MM.1S (cell line): ENCODE results near the gene FIBP.
A peak's percentile ranks its signal among the peaks of the same experiment; 100 is the strongest.

Experiments
- DNase-seq: peaks from one replicate; pipeline ENCODE4 v3.0.0-alpha.2; 2015
- H2AFZ ChIP-seq: fragments of 300-600 bp; sonication (generic); 2 replicates; pipeline ENCODE4 v1.6.0; 2016; ENCODE audit warnings: antibody characterized with exemption, low read length
- H3F3A ChIP-seq: fragments of 300-600 bp; sonication (generic); 2 replicates; pipeline ENCODE4 v1.6.1; 2016; ENCODE audit warnings: mild to moderate bottlenecking, antibody characterized with exemption, low read length, moderate library complexity, mixed read lengths; ENCODE audit not compliant: insufficient read depth
- H3K27ac ChIP-seq: fragments of 300-600 bp; sonication (generic); 2 replicates; pipeline ENCODE4 v1.5.1; 2016; ENCODE audit warnings: mild to moderate bottlenecking, low read length
- H3K27me3 ChIP-seq: fragments of 300-600 bp; sonication (generic); replicated peaks from 2 replicates; pipeline ENCODE4 v1.6.0; 2016; ENCODE audit warnings: low read length; ENCODE audit not compliant: insufficient read depth
- H3K36me3 ChIP-seq: fragments of 300-600 bp; sonication (generic); replicated peaks from 2 replicates; pipeline ENCODE4 v1.6.1; 2016; ENCODE audit warnings: mild to moderate bottlenecking, low read length, mixed read lengths; ENCODE audit not compliant: insufficient read depth
- H3K4me1 ChIP-seq: fragments of 300-600 bp; sonication (generic); 2 replicates; pipeline ENCODE4 v1.6.1; 2016; ENCODE audit warnings: low read length, mixed read lengths
- H3K4me2 ChIP-seq: fragments of 300-600 bp; sonication (generic); 2 replicates; pipeline ENCODE4 v1.6.0; 2016; ENCODE audit warnings: low read depth, low read length
- H3K4me3 ChIP-seq: fragments of 300-600 bp; sonication (generic); 2 replicates; pipeline ENCODE4 v1.5.1; 2016; ENCODE audit warnings: low read length, mixed read lengths
- H3K79me2 ChIP-seq: fragments of 300-600 bp; sonication (generic); 2 replicates; pipeline ENCODE4 v1.6.1; 2016; ENCODE audit warnings: mixed run types, low read length, mixed read lengths
- H3K9ac ChIP-seq: fragments of 300-600 bp; sonication (generic); 2 replicates; pipeline ENCODE4 v1.6.1; 2016; ENCODE audit warnings: low read length, mixed read lengths
- H3K9me2 ChIP-seq: fragments of 300-600 bp; sonication (generic); replicated peaks from 2 replicates; pipeline ENCODE4 v1.6.1; 2016; ENCODE audit warnings: mild to moderate bottlenecking, low read length, mixed read lengths; ENCODE audit not compliant: insufficient read depth
- H3K9me3 ChIP-seq: fragments of 300-600 bp; sonication (generic); replicated peaks from 2 replicates; pipeline ENCODE4 v1.6.1; 2016; ENCODE audit warnings: mild to moderate bottlenecking, low read length, mixed read lengths; ENCODE audit not compliant: insufficient read depth
- H4K20me1 ChIP-seq: fragments of 300-600 bp; sonication (generic); 2 replicates; pipeline ENCODE4 v1.6.1; 2016; ENCODE audit warnings: mild to moderate bottlenecking, low read length, moderate library complexity, mixed read lengths; ENCODE audit not compliant: insufficient read depth
- EZH2 ChIP-seq: fragments of 300-600 bp; sonication (generic); optimal IDR thresholded peaks from 2 replicates; pipeline ENCODE3; 2017; ENCODE audit warnings: low read depth, mild to moderate bottlenecking, antibody characterized with exemption, low read length, mixed read lengths
- EZH2phosphoT487 ChIP-seq: fragments of 300-600 bp; sonication (generic); IDR thresholded peaks from 2 replicates; pipeline ENCODE4 v1.6.1; 2018; ENCODE audit warnings: antibody characterized with exemption, low read length
- TF ChIP-seq, protein P1 (sequence below): fragments of 300-600 bp; sonication (generic); IDR thresholded peaks from 2 replicates; pipeline ENCODE4 v1.5.1; 2016; ENCODE audit warnings: antibody characterized with exemption, low read length, mixed read lengths

FIBP gene

DNA sequence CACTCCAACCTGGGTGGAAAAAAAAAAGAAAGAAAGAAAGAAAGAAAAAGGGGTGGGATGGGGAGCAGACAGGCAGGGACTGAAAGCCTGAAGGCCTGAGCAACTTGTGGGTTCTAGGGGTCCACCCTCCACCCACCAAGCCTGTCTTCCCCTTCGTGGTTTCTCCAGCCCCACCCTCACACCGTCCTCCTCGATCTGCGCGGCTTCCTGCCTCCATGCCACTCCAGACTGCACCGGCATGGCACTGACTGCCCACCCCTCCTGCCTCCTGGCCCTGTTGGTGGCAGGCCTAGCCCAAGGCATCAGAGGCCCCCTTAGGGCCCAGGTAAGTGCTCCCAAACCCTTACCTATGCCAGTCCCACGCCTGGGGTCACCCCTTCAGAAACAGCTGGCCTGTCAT lies 8.7 kb downstream of the FIBP start, which contains the start of gene CTSW:
Gene CTSW (plus strand): TSS at position 221 of the 400 bp plus-strand sequence. CDS start 18 bp downstream, at position 239.
- no peaks in the 10 kb centered on the region for H3F3A ChIP-seq
- H3K36me3 ChIP-seq = peaks cover 8% of the 10 kb centered on the region
- no peak within 1 kb of the TSS for H3K9ac ChIP-seq
- no peaks in the 10 kb centered on the region for H3K27me3 ChIP-seq
- TF ChIP-seq EZH2phosphoT487 = no peak
- no peak for TF ChIP-seq EZH2
- TF ChIP-seq, protein P1, sequence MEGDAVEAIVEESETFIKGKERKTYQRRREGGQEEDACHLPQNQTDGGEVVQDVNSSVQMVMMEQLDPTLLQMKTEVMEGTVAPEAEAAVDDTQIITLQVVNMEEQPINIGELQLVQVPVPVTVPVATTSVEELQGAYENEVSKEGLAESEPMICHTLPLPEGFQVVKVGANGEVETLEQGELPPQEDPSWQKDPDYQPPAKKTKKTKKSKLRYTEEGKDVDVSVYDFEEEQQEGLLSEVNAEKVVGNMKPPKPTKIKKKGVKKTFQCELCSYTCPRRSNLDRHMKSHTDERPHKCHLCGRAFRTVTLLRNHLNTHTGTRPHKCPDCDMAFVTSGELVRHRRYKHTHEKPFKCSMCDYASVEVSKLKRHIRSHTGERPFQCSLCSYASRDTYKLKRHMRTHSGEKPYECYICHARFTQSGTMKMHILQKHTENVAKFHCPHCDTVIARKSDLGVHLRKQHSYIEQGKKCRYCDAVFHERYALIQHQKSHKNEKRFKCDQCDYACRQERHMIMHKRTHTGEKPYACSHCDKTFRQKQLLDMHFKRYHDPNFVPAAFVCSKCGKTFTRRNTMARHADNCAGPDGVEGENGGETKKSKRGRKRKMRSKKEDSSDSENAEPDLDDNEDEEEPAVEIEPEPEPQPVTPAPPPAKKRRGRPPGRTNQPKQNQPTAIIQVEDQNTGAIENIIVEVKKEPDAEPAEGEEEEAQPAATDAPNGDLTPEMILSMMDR = no peak
- H3K27ac ChIP-seq = no peak within 1 kb of the TSS
- no peaks in the 10 kb centered on the region for H3K9me3 ChIP-seq
- no peak within 1 kb of the TSS for H3K4me3 ChIP-seq
- H3K79me2 ChIP-seq = peaks cover 8% of the 10 kb centered on the region
- peaks cover 12% of the 10 kb centered on the region; the same call in 1 of the 2 replicates for H3K4me1 ChIP-seq
- DNase-seq = no peak
- peak within 1 kb of the TSS; percentile 91; the same call in 1 of the 2 replicates for H3K4me2 ChIP-seq
- no peak within 1 kb of the TSS for H2AFZ ChIP-seq
- H3K9me2 ChIP-seq = no peaks in the 10 kb centered on the region
- no peaks in the 10 kb centered on the region for H4K20me1 ChIP-seq

DNA sequence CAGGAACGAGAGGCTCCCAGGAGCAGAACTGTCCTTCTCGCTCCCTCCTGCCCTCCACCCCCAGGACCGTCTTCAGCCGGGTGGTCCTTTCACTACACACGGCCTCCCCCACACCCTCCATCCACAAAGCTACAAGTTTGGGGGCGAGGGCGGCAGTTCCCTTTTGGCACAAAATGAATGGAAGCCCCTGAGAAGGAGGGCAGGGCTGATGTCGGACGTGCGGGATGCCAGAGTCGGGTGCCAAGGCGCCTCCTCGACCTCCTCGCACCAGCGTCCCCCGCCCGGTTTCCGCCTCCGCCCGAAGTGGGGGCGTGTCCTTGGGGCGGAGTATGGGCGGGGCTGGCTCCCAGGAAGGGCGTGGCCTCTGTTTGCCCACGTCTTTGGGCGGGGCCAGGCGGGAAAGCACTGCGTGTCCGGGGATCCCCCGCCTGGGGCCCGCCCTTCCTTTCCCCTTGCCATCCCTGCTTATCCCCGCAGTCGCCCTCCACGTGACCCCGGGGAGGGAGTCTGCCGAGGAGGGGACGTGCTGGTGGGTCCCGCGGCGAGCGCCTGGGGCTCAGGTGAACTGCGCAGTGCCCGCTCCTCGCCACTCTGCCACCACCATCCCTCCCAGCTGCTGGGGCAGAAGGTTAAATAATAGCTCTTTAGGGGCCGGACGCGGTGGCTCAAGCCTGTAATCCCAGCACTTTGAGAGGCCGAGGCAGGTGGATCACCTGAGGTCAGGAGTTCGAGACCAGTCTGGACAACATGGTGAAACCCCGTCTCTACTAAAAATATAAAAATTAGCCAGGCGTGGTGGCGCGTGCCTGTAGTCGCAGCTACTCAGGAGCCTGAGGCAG lies 14.7 kb downstream of the FIBP start:
- Histone ChIP-seq H3K9me2 (no peaks in the 10 kb centered on the region), H3K4me3 (peak overlapping the region; percentile 73), H3K4me1 (0 out of 2 replicates have a peak, but pooled peaks cover 5% of the 10 kb centered on the region), H3K36me3 (no peaks in the 10 kb centered on the region), H2AFZ (peak overlapping the region; percentile 90), H3K27me3 (no peaks in the 10 kb centered on the region), H3K27ac (peak overlapping the region; percentile 40; the same call in 1 of the 2 replicates), H3K9ac (peak overlapping the region; percentile 50; the same call in 1 of the 2 replicates), H3K79me2 (no peaks in the 10 kb centered on the region), H3F3A (no peaks in the 10 kb centered on the region), H3K4me2 (peak overlapping the region; percentile 97), H3K9me3 (no peaks in the 10 kb centered on the region), H4K20me1 (no peaks in the 10 kb centered on the region)
- DNase-seq = peak; percentile 91
- TF ChIP-seq EZH2 (no peak), EZH2phosphoT487 (no peak)
- TF ChIP-seq, protein P1 = no peak

- Histone ChIP-seq H3K27me3 (no peaks in the 10 kb centered on the region), H2AFZ (peak within 1 kb of the TSS; percentile 90), H3K27ac (peak within 1 kb of the TSS; percentile 40; the same call in 1 of the 2 replicates), H3K9me3 (no peaks in the 10 kb centered on the region), H3K36me3 (no peaks in the 10 kb centered on the region), H3F3A (no peaks in the 10 kb centered on the region), H3K79me2 (no peaks in the 10 kb centered on the region), H4K20me1 (no peaks in the 10 kb centered on the region), H3K4me2 (peak within 1 kb of the TSS; percentile 97), H3K4me3 (peak within 1 kb of the TSS; percentile 73), H3K9ac (peak within 1 kb of the TSS; percentile 50; the same call in 1 of the 2 replicates), H3K4me1 (0 out of 2 replicates have a peak, but pooled peaks cover 4% of the 10 kb centered on the region), H3K9me2 (no peaks in the 10 kb centered on the region)
- no peak for TF ChIP-seq EZH2
- TF ChIP-seq EZH2phosphoT487 = no peak
- TF ChIP-seq, protein P1 = no peak
- no peak for DNase-seq
Observed at GRCh38 chr11:65872586-65873317, 15.5 kb downstream of the FIBP start, which contains the start of gene EFEMP2. Gene EFEMP2 (minus strand): TSS chr11:65872800. CDS start chr11:65872354, 446 bp downstream.
